ENCODE data around the gene P3R3URF.

DNA sequence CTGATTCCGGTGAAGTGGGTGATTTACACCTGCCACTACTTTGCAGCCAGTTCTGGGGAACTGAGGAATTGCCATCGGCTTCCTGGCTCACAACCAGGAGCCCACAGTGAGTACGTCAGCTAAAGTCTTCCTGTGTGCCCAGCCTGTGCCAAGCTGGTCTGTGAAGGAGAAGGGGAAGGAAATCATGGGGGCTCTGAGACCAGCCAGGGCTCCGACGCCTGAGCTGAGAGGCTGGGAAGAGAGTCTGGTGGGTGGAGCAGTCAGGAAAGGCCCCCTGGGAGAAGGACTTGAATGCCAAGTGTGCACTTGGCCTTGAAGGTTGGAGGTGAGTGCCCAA, 28.1 kb upstream of the P3R3URF start:
- TF ChIP-seq POLR2A (IDR thresholded peaks at IDR 0.05; ENCODE audit: low read depth, low read length) (no peak), TAF1 (IDR thresholded peaks at IDR 0.05; ENCODE audit: low read depth, low read length) (no peak), POLR2AphosphoS5 (IDR thresholded peaks at IDR 0.05; ENCODE audit: low read depth, low read length) (no peak), SPI1 (IDR thresholded peaks at IDR 0.05; ENCODE audit: low read depth, low read length) (no peak)

All from GM12891 (cell line).